AG04450 (cell line): ENCODE measurements around the gene BCL7A. TPM values are rescaled to one million over a fixed set of nuclear protein-coding genes. Genes with fewer than 3 reads are reported as not detected.
"Not testable (repeated sequence)": the region's sequence is repeated elsewhere in the genome, so short reads cannot be mapped to it uniquely, and the experiment has no call there.

Experiments
- CTCF ChIA-PET: fragments of 300-600, 350-600 bp; formaldehyde crosslinking; extraction: SDS; loops from one replicate; lab custom pipeline; 2022; ENCODE audit warnings: antibody characterized with exemption, inconsistent platforms; lab: Charles Lee
- POLR2A ChIA-PET: fragments of 350-600 bp; formaldehyde crosslinking; extraction: SDS; loops from one replicate; lab custom pipeline; 2021; ENCODE audit warnings: antibody characterized with exemption, inconsistent platforms; lab: Yijun Ruan, JAX
- DNase-seq: peaks from one replicate; pipeline ENCODE4 v3.0.0-alpha.2; 2011; ENCODE audit warnings: low read depth, low spot score
- H3K27ac ChIP-seq: one replicate; pipeline ENCODE4 v1.5.1; 2012; ENCODE audit warnings: low read depth, low read length, control low read depth
- H3K27me3 ChIP-seq: one replicate; pipeline ENCODE4 v1.6.0; 2012; ENCODE audit warnings: low read length; ENCODE audit not compliant: control insufficient read depth, insufficient read depth
- H3K4me3 ChIP-seq: 2 replicates; pipeline ENCODE4 v1.5.1; 2011; ENCODE audit warnings: mild to moderate bottlenecking, low read depth, low read length, control low read depth
- H3K9me3 ChIP-seq: 2 replicates; pipeline ENCODE4 v1.5.1; 2012; ENCODE audit warnings: low read length; ENCODE audit not compliant: control insufficient read depth, insufficient read depth
- CTCF ChIP-seq: IDR thresholded peaks from 2 replicates; pipeline ENCODE4 v1.5.1; 2011; ENCODE audit warnings: low read depth, low read length, control low read depth, inconsistent platforms
- polyA plus RNA-seq: library from polyadenylated mRNA; depleted of rRNA; stranded (reverse); fragments of >200 nt; gene quantifications from 2 replicates; pipeline ENCODE4 v1.2.3, GENCODE V29; 2011

BCL7A gene
- polyA plus RNA-seq, 1 experiment: 4.4 TPM

GRCh38 chr12:122054842-122055520 lies 33.3 kb downstream of the BCL7A start:
- TF ChIP-seq CTCF: no peak
- CTCF ChIA-PET: interaction anchor here (0.7 to 7.6 kb wide), 26 partner anchors 8 to 259 kb away, joined by 3 to 106 read pairs (median 4); no protein-coding TSS in a partner anchor
- Histone ChIP-seq H3K9me3 (no peaks in the 10 kb centered on the region), H3K27ac (no peak overlapping the region), H3K27me3 (no peaks in the 10 kb centered on the region), H3K4me3 (no peak overlapping the region)
- POLR2A ChIA-PET: interaction anchor here (0.6 to 1.3 kb wide), 3 partner anchors 14 to 82 kb away, joined by 3 to 6 read pairs (median 3); partner anchors contain the start of gene MLXIP
- no peak for DNase-seq

GRCh38 chr12:122056406-122056805 lies 34.7 kb downstream of the BCL7A start:
- not testable (repeated sequence) for H3K4me3 ChIP-seq, H3K9me3 ChIP-seq, H3K27me3 ChIP-seq, DNase-seq, H3K27ac ChIP-seq
- POLR2A ChIA-PET: interaction anchor here (0.6 kb wide), 1 partner anchor 70 kb away, joined by 6 read pairs; no protein-coding TSS in a partner anchor
- CTCF ChIA-PET: interaction anchor here (0.6 to 7.6 kb wide), 2 partner anchors 68 to 561 kb away, joined by 6 to 106 read pairs; no protein-coding TSS in a partner anchor

- ChIA-PET POLR2A (no interaction called here), CTCF (interaction anchor here (7.6 kb wide), 1 partner anchor 67 kb away, joined by 106 read pairs; no protein-coding TSS in a partner anchor)
- TF ChIP-seq CTCF: no peak
- Histone ChIP-seq H3K9me3 (no peaks in the 10 kb centered on the region), H3K27ac (no peak overlapping the region), H3K4me3 (no peak overlapping the region), H3K27me3 (no peaks in the 10 kb centered on the region)
- no peak for DNase-seq
Measured at GRCh38 chr12:122057007-122057735, 35.5 kb downstream of the BCL7A start.

DNA sequence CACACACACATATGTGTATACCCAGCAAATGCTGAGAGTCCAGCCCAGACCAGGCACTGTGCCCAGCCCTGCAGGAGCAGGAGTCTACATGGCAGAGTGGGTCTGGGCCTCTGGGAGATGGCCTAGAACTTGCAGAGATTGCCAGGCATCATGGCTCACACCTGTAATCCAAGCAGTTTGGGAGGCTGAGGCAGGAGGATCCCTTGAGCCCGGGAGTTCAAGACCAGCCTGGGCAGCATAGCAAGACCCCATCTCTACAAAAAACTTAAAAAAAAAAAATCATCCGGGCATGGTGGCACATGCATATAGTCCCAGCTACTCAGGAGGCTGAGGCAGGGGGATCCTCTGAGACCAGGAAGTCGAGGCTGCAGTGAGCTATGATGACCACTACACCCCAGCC lies 36.1 kb downstream of the BCL7A start:
- no peak for TF ChIP-seq CTCF
- no peak overlapping the region for H3K4me3 ChIP-seq
- no peaks in the 10 kb centered on the region for H3K27me3 ChIP-seq
- ChIA-PET CTCF (interaction anchor here (7.6 kb wide), 1 partner anchor 66 kb away, joined by 106 read pairs; no protein-coding TSS in a partner anchor), POLR2A (no interaction called here)
- DNase-seq: no peak
- H3K27ac ChIP-seq: no peak overlapping the region
- no peaks in the 10 kb centered on the region for H3K9me3 ChIP-seq

- CTCF ChIA-PET: interaction anchor here (7.6 kb wide), 1 partner anchor 66 kb away, joined by 106 read pairs; no protein-coding TSS in a partner anchor
- POLR2A ChIA-PET: no interaction called here
- H3K27ac ChIP-seq: no peak overlapping the region
- no peak overlapping the region for H3K4me3 ChIP-seq
- no peaks in the 10 kb centered on the region for H3K9me3 ChIP-seq
- TF ChIP-seq CTCF: no peak
- H3K27me3 ChIP-seq: no peaks in the 10 kb centered on the region
- DNase-seq: no peak
Measured at GRCh38 chr12:122058549-122059149, 37.0 kb downstream of the BCL7A start.
